Prostate gland (tissue), 2 donors: ENCODE results near the gene APBA3.

Source experiments
- CTCF ChIP-seq, 4 experiments: fragments of 200-600 bp in 2 of 4; fragments of 450-650 bp in 2 of 4; sonication (generic) in 2 of 4; IDR thresholded peaks; 1 replicate in 3 of 4; 2 replicates in 1 of 4; pipeline ENCODE4 v1.5.1; 2016 to 2019; ENCODE audit warnings: antibody characterized with exemption in 4 of 4, mild to moderate bottlenecking in 2 of 4, moderate library complexity in 2 of 4
- POLR2AphosphoS5 ChIP-seq: sonication (generic); formaldehyde crosslinking; IDR thresholded peaks from one replicate; pipeline ENCODE4 v1.6.1; 2017; ENCODE audit warnings: antibody characterized with exemption

GRCh38 chr19:3746371-3747056, 15.0 kb downstream of the APBA3 start:
- TF ChIP-seq POLR2AphosphoS5 = no peak
- TF ChIP-seq CTCF (IDR thresholded peaks at IDR 0.05) = no peak
